Neutrophil (primary cell): ENCODE data around the gene BOD1L1.
"Not testable (repeated sequence)": the region's sequence is repeated elsewhere in the genome, so short reads cannot be mapped to it uniquely, and the experiment has no call there.

ENCODE experiments used
- H3K27ac ChIP-seq: fragments of 200-600 bp; sonication (generic); 2 replicates; pipeline ENCODE4 v1.5.1; 2016; ENCODE audit warnings: mild to moderate bottlenecking, moderate library complexity
- H3K27me3 ChIP-seq: fragments of 200-600 bp; sonication (generic); 2 replicates; pipeline ENCODE4 v1.6.0; 2016; ENCODE audit warnings: mild to moderate bottlenecking
- H3K36me3 ChIP-seq: fragments of 200-600 bp; sonication (generic); 2 replicates; pipeline ENCODE4 v1.5.1; 2017
- H3K4me1 ChIP-seq, 2 experiments: fragments of 200-600 bp in 1 of 2; sonication (generic) in 1 of 2; 1 replicate in 1 of 2; 2 replicates in 1 of 2; pipeline versions ENCODE4 v1.5.1 to v1.6.1; 2013 to 2016; ENCODE audit warnings: low read depth in 1 of 2, low read length in 1 of 2, mild to moderate bottlenecking in 1 of 2, moderate library complexity in 1 of 2; ENCODE audit not compliant: control insufficient read depth in 1 of 2, insufficient read depth in 1 of 2
- H3K4me3 ChIP-seq, 2 experiments: fragments of 200-600 bp in 1 of 2; sonication (generic) in 1 of 2; 1 replicate in 1 of 2; 2 replicates in 1 of 2; pipeline ENCODE4 v1.5.1; 2013 to 2016; ENCODE audit warnings: low read depth in 1 of 2, low read length in 1 of 2, mild to moderate bottlenecking in 1 of 2, moderate library complexity in 1 of 2
- H3K9me3 ChIP-seq: fragments of 200-600 bp; sonication (generic); 2 replicates; pipeline ENCODE4 v1.5.1; 2016
- CTCF ChIP-seq: fragments of 200-600 bp; sonication (generic); IDR thresholded peaks from 2 replicates; pipeline ENCODE4 v1.5.1; 2016; ENCODE audit warnings: antibody characterized with exemption

Gene BOD1L1

GRCh38 chr4:13567125-13567524 is 60.4 kb downstream of the BOD1L1 start:
- Histone ChIP-seq H3K27ac (no peak overlapping the region), H3K4me3 (no peak overlapping the region), H3K27me3 (peaks cover 9% of the 10 kb centered on the region), H3K9me3 (no peaks in the 10 kb centered on the region), H3K36me3 (peaks cover 69% of the 10 kb centered on the region), H3K4me1 (no peaks in the 10 kb centered on the region)
- no peak for TF ChIP-seq CTCF

DNA sequence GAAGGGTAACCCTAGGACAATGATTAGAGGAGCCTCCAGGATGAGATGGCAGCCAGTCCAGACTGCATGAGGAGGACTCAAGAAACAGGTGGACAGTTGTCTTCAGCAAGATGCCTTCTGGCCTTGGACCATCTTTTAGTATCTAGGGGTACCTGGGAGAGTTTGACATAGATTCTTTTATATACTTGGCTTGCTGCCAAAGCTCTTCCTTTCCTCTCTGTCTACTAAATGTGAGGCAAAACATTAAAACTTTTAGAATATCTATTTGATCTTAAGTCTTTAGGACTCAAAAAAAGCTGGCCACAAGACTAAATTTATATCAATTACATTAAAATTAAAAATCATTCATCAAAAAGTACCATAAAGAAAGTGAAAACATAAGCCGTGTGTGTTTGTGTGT is 64.6 kb downstream of the BOD1L1 start:
- Histone ChIP-seq H3K4me3 (no peak overlapping the region), H3K27ac (no peak overlapping the region), H3K27me3 (peaks cover 39% of the 10 kb centered on the region), H3K36me3 (peaks cover 27% of the 10 kb centered on the region), H3K9me3 (no peaks in the 10 kb centered on the region), H3K4me1 (no peaks in the 10 kb centered on the region)
- TF ChIP-seq CTCF = no peak

DNA sequence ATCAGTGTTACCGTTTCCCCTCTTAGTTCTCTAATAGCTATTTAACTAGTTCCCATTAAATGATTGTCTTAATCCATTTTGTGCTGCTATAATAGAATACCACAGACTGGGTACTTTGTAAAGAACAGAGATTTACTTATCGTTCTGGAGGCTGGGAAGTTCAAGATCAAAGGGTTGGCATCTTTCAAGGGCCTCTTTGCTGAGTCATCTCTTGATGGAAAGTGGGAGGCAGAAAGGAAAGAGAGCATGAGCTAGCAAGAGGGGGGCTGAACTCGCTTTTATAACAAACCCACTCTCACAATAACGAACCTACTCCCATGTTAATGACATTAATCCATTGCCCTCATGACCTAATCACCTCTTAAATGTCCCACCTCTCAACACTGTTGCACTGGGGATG is 65.9 kb downstream of the BOD1L1 start:
- H3K4me1 ChIP-seq = no peaks in the 10 kb centered on the region
- H3K4me3 ChIP-seq = no peak overlapping the region
- peaks cover 50% of the 10 kb centered on the region for H3K27me3 ChIP-seq
- no peaks in the 10 kb centered on the region for H3K9me3 ChIP-seq
- H3K36me3 ChIP-seq = peaks cover 14% of the 10 kb centered on the region
- TF ChIP-seq CTCF = no peak
- no peak overlapping the region for H3K27ac ChIP-seq

DNA sequence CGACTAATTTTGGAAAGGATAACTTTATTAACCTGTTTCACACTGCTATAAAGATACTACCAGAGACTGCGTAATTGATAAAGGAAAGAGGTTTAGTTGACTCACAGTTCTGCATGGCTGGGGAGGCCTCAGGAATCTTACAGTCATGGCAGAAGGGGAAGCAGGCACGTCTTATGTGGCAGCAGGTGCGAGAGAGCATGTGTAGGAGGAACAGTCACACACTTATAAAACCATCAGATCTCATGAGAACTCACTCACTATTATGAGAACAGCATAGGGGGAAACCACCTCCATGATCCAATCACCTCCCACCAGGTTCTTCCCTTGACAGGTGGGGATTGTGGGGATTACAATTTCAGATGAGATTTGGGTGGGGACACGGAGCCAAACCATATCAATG is 67.4 kb downstream of the BOD1L1 start:
- not testable (repeated sequence) for H3K36me3 ChIP-seq

GRCh38 chr4:13559413-13559812 is 68.1 kb downstream of the BOD1L1 start:
- no peak for TF ChIP-seq CTCF
- Histone ChIP-seq H3K9me3 (no peaks in the 10 kb centered on the region), H3K4me3 (no peak overlapping the region), H3K36me3 (no peaks in the 10 kb centered on the region), H3K27ac (no peak overlapping the region), H3K27me3 (peaks cover 65% of the 10 kb centered on the region), H3K4me1 (no peaks in the 10 kb centered on the region)

More for the DNA sequence above, 67.4 kb downstream of the BOD1L1 start:
- not testable (repeated sequence) for H3K4me3 ChIP-seq, H3K9me3 ChIP-seq, H3K27ac ChIP-seq, H3K4me1 ChIP-seq
- H3K27me3 ChIP-seq = peaks cover 58% of the 10 kb centered on the region

DNA sequence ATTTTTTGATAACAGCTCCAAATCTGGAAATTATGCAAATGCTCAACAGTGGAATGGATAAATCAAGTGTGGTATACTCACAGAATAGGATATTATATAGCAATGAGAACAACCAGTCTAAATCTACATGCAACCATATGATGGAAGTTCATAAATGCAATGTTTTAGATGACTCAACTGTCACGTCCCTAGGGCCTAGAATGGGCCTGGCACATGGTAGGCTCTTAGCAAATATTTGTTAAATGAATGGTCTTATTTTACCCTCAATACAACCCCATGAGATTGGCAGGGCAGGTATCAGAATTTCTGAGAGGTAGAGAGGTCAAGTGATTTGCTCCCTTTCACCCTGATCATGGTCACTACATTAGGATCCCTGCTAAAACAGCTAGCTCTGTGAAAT is 68.6 kb downstream of the BOD1L1 start:
- no peak overlapping the region for H3K4me3 ChIP-seq
- H3K27ac ChIP-seq = no peak overlapping the region
- peaks cover 71% of the 10 kb centered on the region for H3K27me3 ChIP-seq
- no peaks in the 10 kb centered on the region for H3K4me1 ChIP-seq
- H3K9me3 ChIP-seq = no peaks in the 10 kb centered on the region
- no peaks in the 10 kb centered on the region for H3K36me3 ChIP-seq
- TF ChIP-seq CTCF = no peak
